ENCODE measurements around the gene ARRDC1. TPM values are rescaled to one million over a fixed set of nuclear protein-coding genes. Genes with fewer than 3 reads are reported as not detected.

The ARRDC1 gene
- total RNA-seq, 3 donors from 2014 or later = 58.1 to 111 (median 100.0) TPM

DNA sequence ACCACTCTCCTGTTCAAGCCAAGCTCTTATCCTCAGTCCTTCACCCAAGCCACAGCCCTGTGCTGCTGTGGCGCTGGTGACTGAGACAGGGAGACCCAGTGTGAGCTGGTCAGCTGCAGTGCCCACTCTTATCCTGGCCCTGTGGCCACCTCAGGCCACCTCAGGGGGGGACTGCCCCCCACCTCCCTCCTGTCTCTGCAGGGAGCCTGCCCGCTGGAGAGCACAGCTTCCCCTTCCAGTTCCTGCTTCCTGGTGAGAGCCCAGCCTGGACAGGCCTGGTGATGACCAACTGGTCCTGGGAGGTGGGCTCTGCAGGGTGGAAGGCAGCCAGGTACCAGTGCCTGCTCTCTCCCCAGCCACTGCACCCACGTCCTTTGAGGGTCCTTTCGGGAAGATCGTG lies 7.8 kb downstream of the ARRDC1 start:
- intact Hi-C loops (cut with DNase I, micrococcal nuclease) = no loop called here
- Histone ChIP-seq H3K4me1 (ENCODE audit: low read depth) (peaks cover 38% of the 10 kb centered on the region), H3K9me3 (no peaks in the 10 kb centered on the region), H3K4me3 (no peak overlapping the region), H3K36me3 (ENCODE audit: low read depth) (peaks cover 10% of the 10 kb centered on the region)
- ATAC-seq (no peak), DNase-seq (no peak)
- no peak for TF ChIP-seq CTCF (IDR thresholded peaks at IDR 0.05)

- intact Hi-C loops (cut with DNase I, micrococcal nuclease) = no loop called here
- no peaks in the 10 kb centered on the region for H3K9me3 ChIP-seq
- no peak for TF ChIP-seq CTCF (IDR thresholded peaks at IDR 0.05)
- DNase-seq (peak in 1 of 3 donors; percentile 51), ATAC-seq (no peak)
- no peak overlapping the region for H3K4me3 ChIP-seq
- peaks cover 38% of the 10 kb centered on the region for H3K4me1 ChIP-seq (ENCODE audit: low read depth)
- H3K36me3 ChIP-seq (ENCODE audit: low read depth) = peaks cover 10% of the 10 kb centered on the region
These were observed 8.4 kb downstream of the ARRDC1 start for GRCh38 chr9:137613738-137614523.

DNA sequence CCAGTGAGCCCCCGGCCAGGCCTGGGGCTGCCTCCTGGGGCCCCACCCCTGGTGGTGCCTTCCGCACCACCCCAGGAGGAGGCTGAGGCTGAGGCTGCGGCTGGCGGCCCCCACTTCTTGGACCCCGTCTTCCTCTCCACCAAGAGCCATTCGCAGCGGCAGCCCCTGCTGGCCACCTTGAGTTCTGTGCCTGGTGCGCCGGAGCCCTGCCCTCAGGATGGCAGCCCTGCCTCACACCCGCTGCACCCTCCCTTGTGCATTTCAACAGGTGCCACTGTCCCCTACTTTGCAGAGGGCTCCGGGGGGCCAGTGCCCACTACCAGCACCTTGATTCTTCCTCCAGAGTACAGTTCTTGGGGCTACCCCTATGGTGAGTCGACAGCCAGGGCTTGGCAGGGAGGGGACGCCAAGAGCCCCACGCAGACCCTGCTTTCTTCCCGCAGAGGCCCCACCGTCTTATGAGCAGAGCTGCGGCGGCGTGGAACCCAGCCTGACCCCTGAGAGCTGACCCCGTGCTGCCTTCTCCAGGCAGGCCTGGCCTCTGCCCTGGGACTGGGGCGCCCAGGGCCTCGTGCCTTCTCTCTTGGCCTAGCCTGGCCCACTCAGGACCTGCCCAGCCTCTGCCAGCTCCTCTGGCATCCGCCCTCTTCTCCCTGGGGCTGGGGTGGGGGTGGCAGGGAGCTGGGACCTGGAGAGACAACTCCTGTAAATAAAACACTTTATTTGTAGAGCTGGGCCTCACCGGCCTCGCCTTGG lies 9.3 kb downstream of the ARRDC1 start:
- no peaks in the 10 kb centered on the region for H3K9me3 ChIP-seq
- ATAC-seq (no peak), DNase-seq (no peak)
- intact Hi-C loops (cut with DNase I, micrococcal nuclease) = no loop called here
- peaks cover 10% of the 10 kb centered on the region for H3K36me3 ChIP-seq (ENCODE audit: low read depth)
- no peak for TF ChIP-seq CTCF (IDR thresholded peaks at IDR 0.05)
- H3K4me3 ChIP-seq = no peak overlapping the region
- H3K4me1 ChIP-seq (ENCODE audit: low read depth) = peaks cover 40% of the 10 kb centered on the region

GRCh38 chr9:137615387-137615871 lies 9.9 kb downstream of the ARRDC1 start:
- no peaks in the 10 kb centered on the region for H3K9me3 ChIP-seq
- intact Hi-C loops (cut with DNase I, micrococcal nuclease) = no loop called here
- H3K4me3 ChIP-seq = no peak overlapping the region
- ATAC-seq (no peak), DNase-seq (peak in 1 of 3 donors; percentile 31)
- peaks cover 46% of the 10 kb centered on the region for H3K4me1 ChIP-seq (ENCODE audit: low read depth)
- peaks cover 10% of the 10 kb centered on the region for H3K36me3 ChIP-seq (ENCODE audit: low read depth)
- no peak for TF ChIP-seq CTCF (IDR thresholded peaks at IDR 0.05)

DNA sequence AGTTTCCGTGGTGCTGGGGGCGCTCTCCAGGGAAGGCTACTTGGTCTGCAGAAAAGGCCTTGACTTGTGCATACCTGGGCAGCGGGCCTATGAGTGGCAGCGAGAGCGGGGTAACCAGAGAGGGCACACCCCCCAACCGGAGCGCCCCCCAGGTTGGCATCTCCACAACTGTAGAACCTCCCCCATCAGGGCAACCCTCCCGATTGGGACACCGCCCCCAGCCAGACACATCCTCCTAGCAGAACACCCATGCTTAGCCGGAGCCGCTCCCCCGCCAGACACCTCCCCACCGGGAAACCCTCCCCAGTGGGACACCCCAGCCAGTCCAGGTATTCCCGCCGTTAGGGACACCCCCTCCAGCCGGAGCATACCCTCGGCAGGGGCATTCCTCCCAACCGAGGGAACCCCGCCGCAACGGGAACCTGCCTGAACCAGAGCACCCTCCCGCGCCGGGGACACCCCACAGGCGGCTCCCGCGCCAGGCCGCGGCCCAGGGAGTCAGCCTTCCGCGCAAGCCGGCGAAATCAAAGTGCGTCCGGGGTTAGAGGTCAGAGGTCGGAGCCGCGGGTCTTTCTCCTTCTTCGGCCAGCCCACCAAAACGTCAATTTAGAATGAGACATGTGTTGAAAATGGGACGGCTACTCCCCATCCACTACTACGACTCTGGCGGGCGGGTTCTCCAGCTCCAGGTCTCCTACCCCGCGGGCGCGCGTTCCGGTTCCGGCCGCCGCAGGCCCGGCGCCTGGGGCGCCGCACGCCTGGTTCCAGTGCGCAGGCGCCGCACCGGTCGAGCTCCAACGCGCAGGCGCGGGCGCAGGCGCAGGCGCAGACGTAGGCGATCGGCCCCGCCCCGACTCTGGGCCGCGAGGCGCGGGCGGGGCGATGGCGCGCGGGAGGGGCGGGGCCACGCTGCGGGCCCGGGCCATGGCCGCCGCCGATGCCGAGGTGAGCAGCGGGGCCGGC lies 12.9 kb downstream of the ARRDC1 start, which contains the start of gene EHMT1:
Gene EHMT1 (plus strand): TSS at position 901 of the 963 bp plus-strand sequence. CDS start 24 bp downstream, at position 925.
- H3K36me3 ChIP-seq (ENCODE audit: low read depth) = peaks cover 10% of the 10 kb centered on the region
- H3K4me3 ChIP-seq = peak within 1 kb of the TSS; percentile 68
- peaks cover 22% of the 10 kb centered on the region for H3K4me1 ChIP-seq (ENCODE audit: low read depth)
- TF ChIP-seq CTCF (IDR thresholded peaks at IDR 0.05) = no peak
- ATAC-seq (peak; percentile 87), DNase-seq (peak; percentile 85 to 95 (median 90))
- intact Hi-C loops (cut with DNase I, micrococcal nuclease) = no loop called here
- no peaks in the 10 kb centered on the region for H3K9me3 ChIP-seq
